Neuronal stem cell (in vitro differentiated cells): Measurements from ENCODE around the gene UBL3.

Experiments used
- DNase-seq: peaks from one replicate; pipeline ENCODE4 v3.0.0-alpha.2; 2013; ENCODE audit warnings: low spot score
- H2AFZ ChIP-seq: one replicate; pipeline ENCODE4 v1.6.1; 2013; ENCODE audit warnings: mild to moderate bottlenecking, low read length, inconsistent platforms
- H2AK5ac ChIP-seq: 2 replicates; pipeline ENCODE4 v1.6.1; 2013; ENCODE audit warnings: low read depth, mild to moderate bottlenecking, inconsistent platforms, low read length, moderate library complexity, mixed read lengths
- H2BK120ac ChIP-seq: 2 replicates; pipeline ENCODE4 v1.6.1; 2013; ENCODE audit warnings: low read depth, mild to moderate bottlenecking, inconsistent platforms, low read length, moderate library complexity, mixed read lengths
- H2BK12ac ChIP-seq: one replicate; pipeline ENCODE4 v1.6.1; 2013; ENCODE audit warnings: low read length, inconsistent platforms
- H2BK15ac ChIP-seq: 2 replicates; pipeline ENCODE4 v1.6.1; 2013; ENCODE audit warnings: mild to moderate bottlenecking, low read length, inconsistent platforms, mixed read lengths
- H2BK5ac ChIP-seq: one replicate; pipeline ENCODE4 v1.6.1; 2013; ENCODE audit warnings: inconsistent platforms, mild to moderate bottlenecking, low read length, moderate library complexity
- H3K14ac ChIP-seq: one replicate; pipeline ENCODE4 v1.6.1; 2013; ENCODE audit warnings: low read length, inconsistent platforms
- H3K18ac ChIP-seq: 2 replicates; pipeline ENCODE4 v1.6.1; 2013; ENCODE audit warnings: low read length, inconsistent platforms
- H3K23ac ChIP-seq: 2 replicates; pipeline ENCODE4 v1.6.1; 2013; ENCODE audit warnings: low read depth, mild to moderate bottlenecking, mixed read lengths, low read length, inconsistent platforms; ENCODE audit not compliant: poor library complexity
- H3K27ac ChIP-seq: replicated peaks from 3 replicates; pipeline ENCODE4 v1.5.1; 2013; ENCODE audit warnings: low read length, inconsistent platforms
- H3K27me3 ChIP-seq, 3 experiments: 2 replicates each; pipeline ENCODE4 v1.6.1; 2013; ENCODE audit warnings: low read length in 3 of 3, mild to moderate bottlenecking in 2 of 3, inconsistent platforms in 1 of 3, low read depth in 1 of 3, mixed read lengths in 1 of 3, moderate library complexity in 1 of 3; ENCODE audit not compliant: control insufficient read depth in 3 of 3, insufficient read depth in 3 of 3
- H3K36me3 ChIP-seq, 2 donors: replicated peaks in 1 of 2; 2 replicates each; pipeline ENCODE4 v1.6.1; 2013; ENCODE audit warnings: low read length in 2 of 2; ENCODE audit not compliant: control insufficient read depth in 2 of 2, insufficient read depth in 2 of 2
- H3K4ac ChIP-seq: 2 replicates; pipeline ENCODE4 v1.6.1; 2013; ENCODE audit warnings: inconsistent platforms, mild to moderate bottlenecking, low read length, moderate library complexity
- H3K4me1 ChIP-seq, 2 donors: 1 replicate in 1 of 2; 2 replicates in 1 of 2; pipeline ENCODE4 v1.6.1; 2013; ENCODE audit warnings: low read length in 2 of 2, low read depth in 1 of 2; ENCODE audit not compliant: control insufficient read depth in 2 of 2, insufficient read depth in 1 of 2
- H3K4me2 ChIP-seq: one replicate; pipeline ENCODE4 v1.6.1; 2013; ENCODE audit warnings: mild to moderate bottlenecking, low read length, inconsistent platforms; ENCODE audit not compliant: insufficient read depth, poor library complexity, severe bottlenecking
- H3K4me3 ChIP-seq, 2 donors: 2 replicates each; pipeline ENCODE4 v1.5.1; 2013; ENCODE audit warnings: low read length in 2 of 2, mild to moderate bottlenecking in 2 of 2, inconsistent platforms in 1 of 2, moderate library complexity in 1 of 2
- H3K79me1 ChIP-seq: one replicate; pipeline ENCODE4 v1.6.1; 2013; ENCODE audit warnings: low read depth, mild to moderate bottlenecking, inconsistent platforms, low read length, moderate library complexity
- H3K9ac ChIP-seq: one replicate; pipeline ENCODE4 v1.6.1; 2013; ENCODE audit warnings: mild to moderate bottlenecking, low read depth, low read length, inconsistent platforms; ENCODE audit not compliant: poor library complexity
- H3K9me3 ChIP-seq, 2 donors: replicated peaks in 1 of 2; 2 replicates each; pipeline versions ENCODE3 to v1.6.1; 2013; ENCODE audit warnings: low read length in 2 of 2, mild to moderate bottlenecking in 2 of 2, inconsistent platforms in 1 of 2, low read depth in 1 of 2, mixed read lengths in 1 of 2, moderate library complexity in 1 of 2; ENCODE audit not compliant: control insufficient read depth in 2 of 2, insufficient read depth in 1 of 2
- H4K8ac ChIP-seq: one replicate; pipeline ENCODE4 v1.6.1; 2013; ENCODE audit warnings: low read depth, mild to moderate bottlenecking, inconsistent platforms, low read length, moderate library complexity
- H4K91ac ChIP-seq: one replicate; pipeline ENCODE4 v1.6.1; 2013; ENCODE audit warnings: low read length, low read depth, mild to moderate bottlenecking, inconsistent platforms; ENCODE audit not compliant: poor library complexity
- WGBS, 2 donors: extraction: QIAGEN DNeasy Blood & Tissue Kit; methylation state at CpG; one replicate each; pipeline ENCODE4 v1.1.7; 2013; ENCODE audit warnings: missing lambda C conversion rate in 2 of 2, mixed read lengths in 1 of 2; ENCODE audit not compliant: insufficient read length in 2 of 2, insufficient replicate concordance in 1 of 2; ENCODE audit errors: extremely low coverage in 2 of 2; 5-methylcytosine and 5-hydroxymethylcytosine counted together

UBL3 gene

GRCh38 chr13:29816715-29817114 lies 33.7 kb downstream of the UBL3 start:
- Histone ChIP-seq H2AK5ac (no peak overlapping the region), H3K9me3 (no peaks in the 10 kb centered on the region), H3K79me1 (peaks cover 1% of the 10 kb centered on the region), H2BK15ac (no peak overlapping the region), H3K14ac (no peak overlapping the region), H2BK5ac (no peak overlapping the region), H2BK12ac (no peak overlapping the region), H2BK120ac (no peak overlapping the region), H3K27me3 (no peaks in the 10 kb centered on the region), H2AFZ (no peak overlapping the region), H3K18ac (no peak overlapping the region), H3K27ac (no peak overlapping the region), H3K4me3 (no peak overlapping the region), H3K36me3 (no peaks in the 10 kb centered on the region), H3K4ac (no peak overlapping the region), H3K9ac (no peak overlapping the region), H3K4me1 (peaks cover 0 to 12% of the 10 kb centered on the region in 2 donors), H3K4me2 (no peak overlapping the region), H4K8ac (no peak overlapping the region), H3K23ac (no peak overlapping the region), H4K91ac (no peak overlapping the region)
- WGBS, 2 donors = no CpG with 5 or more reads among the region's 2 CpGs
- no peak for DNase-seq

GRCh38 chr13:29815336-29815735 lies 35.1 kb downstream of the UBL3 start:
- Histone ChIP-seq H3K4me1 (peaks cover 0 to 12% of the 10 kb centered on the region in 2 donors), H3K18ac (no peak overlapping the region), H2BK120ac (no peak overlapping the region), H3K4me2 (no peak overlapping the region), H4K8ac (no peak overlapping the region), H2AK5ac (no peak overlapping the region), H3K4me3 (no peak overlapping the region), H3K27me3 (no peaks in the 10 kb centered on the region), H2BK5ac (no peak overlapping the region), H3K79me1 (peaks cover 1% of the 10 kb centered on the region), H4K91ac (no peak overlapping the region), H3K4ac (no peak overlapping the region), H3K14ac (no peak overlapping the region), H2AFZ (no peak overlapping the region), H2BK15ac (no peak overlapping the region), H3K9ac (no peak overlapping the region), H3K23ac (no peak overlapping the region), H3K27ac (no peak overlapping the region), H2BK12ac (no peak overlapping the region), H3K36me3 (no peaks in the 10 kb centered on the region), H3K9me3 (no peaks in the 10 kb centered on the region)
- DNase-seq = no peak

DNA sequence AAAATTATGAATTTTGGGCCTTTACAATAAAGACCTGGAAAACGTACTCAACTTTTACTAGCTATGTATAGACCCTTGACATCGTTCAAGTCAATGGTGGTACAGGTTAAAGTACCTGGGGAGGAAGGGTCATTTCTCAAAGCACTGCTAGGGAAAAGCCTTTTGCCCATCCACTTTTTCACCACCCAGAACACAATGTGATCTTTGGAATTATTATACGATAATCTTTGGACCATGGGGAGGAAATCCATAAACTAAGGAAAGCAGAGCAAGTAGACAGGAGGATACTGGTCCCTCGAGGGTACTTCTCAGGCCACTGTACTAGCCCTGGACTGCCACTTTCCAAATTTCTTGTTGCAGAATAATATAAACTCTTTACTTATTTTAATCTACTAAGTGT lies 39.5 kb downstream of the UBL3 start:
- Histone ChIP-seq H3K79me1 (no peaks in the 10 kb centered on the region), H2AFZ (no peak overlapping the region), H2AK5ac (no peak overlapping the region), H2BK120ac (no peak overlapping the region), H3K36me3 (no peaks in the 10 kb centered on the region), H3K27ac (no peak overlapping the region), H3K4me1 (no peaks in the 10 kb centered on the region), H3K18ac (no peak overlapping the region), H3K4me3 (no peak overlapping the region), H3K4ac (no peak overlapping the region), H3K4me2 (no peak overlapping the region), H2BK15ac (no peak overlapping the region), H3K23ac (no peak overlapping the region), H3K9me3 (no peaks in the 10 kb centered on the region), H2BK12ac (no peak overlapping the region), H4K8ac (no peak overlapping the region), H4K91ac (no peak overlapping the region), H3K14ac (no peak overlapping the region), H2BK5ac (no peak overlapping the region), H3K9ac (no peak overlapping the region), H3K27me3 (no peaks in the 10 kb centered on the region)
- DNase-seq = no peak
- no CpG with 5 or more reads among the region's 4 CpGs for whole genome bisulfite sequencing, 2 donors

DNA sequence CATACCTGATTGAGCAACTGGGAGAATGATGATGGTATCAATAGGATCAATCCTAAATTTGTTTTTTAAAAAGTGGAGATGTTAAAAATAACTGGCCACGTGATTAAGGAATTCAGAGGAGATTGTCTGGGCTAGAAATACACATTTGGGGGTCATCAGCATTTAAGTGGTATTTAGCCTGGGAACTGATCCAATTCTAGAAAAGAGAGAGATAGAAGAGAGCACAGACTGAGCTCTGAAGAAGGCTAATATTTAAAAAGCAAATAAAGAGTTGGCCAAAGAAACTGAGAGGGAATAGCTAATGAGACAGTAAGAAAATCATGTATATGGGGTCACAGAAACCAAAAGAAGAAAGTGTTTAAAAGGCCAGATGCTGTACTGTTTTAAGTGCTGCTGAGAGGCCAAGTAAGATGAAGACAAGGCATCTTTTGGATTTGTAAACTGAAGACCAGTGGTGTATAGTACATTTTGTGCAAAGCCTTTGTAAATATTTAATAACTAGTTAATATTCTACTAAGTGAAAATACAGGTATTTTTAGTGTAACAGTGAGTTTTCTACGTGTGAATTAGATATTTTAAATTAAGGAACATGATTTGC lies 40.2 kb downstream of the UBL3 start:
- H3K36me3 ChIP-seq = no peaks in the 10 kb centered on the region
- no peak for DNase-seq
- no peak overlapping the region for H2AFZ ChIP-seq
- H3K23ac ChIP-seq = no peak overlapping the region
- H3K14ac ChIP-seq = no peak overlapping the region
- no peak overlapping the region for H4K91ac ChIP-seq
- H4K8ac ChIP-seq = no peak overlapping the region
- no peak overlapping the region for H3K27ac ChIP-seq
- H3K4me2 ChIP-seq = no peak overlapping the region
- no peak overlapping the region for H2BK12ac ChIP-seq
- H3K4me1 ChIP-seq = no peaks in the 10 kb centered on the region
- H3K79me1 ChIP-seq = no peaks in the 10 kb centered on the region
- H2AK5ac ChIP-seq = no peak overlapping the region
- H2BK120ac ChIP-seq = no peak overlapping the region
- no peak overlapping the region for H3K9ac ChIP-seq
- no peak overlapping the region for H2BK5ac ChIP-seq
- H3K9me3 ChIP-seq = no peaks in the 10 kb centered on the region
- H3K4me3 ChIP-seq = no peak overlapping the region
- no CpG with 5 or more reads among the region's 2 CpGs for WGBS, 2 donors
- no peaks in the 10 kb centered on the region for H3K27me3 ChIP-seq
- no peak overlapping the region for H3K4ac ChIP-seq
- no peak overlapping the region for H2BK15ac ChIP-seq
- H3K18ac ChIP-seq = no peak overlapping the region
